Skin epidermis (tissue), 12 donors: Measurements from ENCODE around the gene HMGN1.
A peak's percentile ranks its signal among the peaks of the same experiment; 100 is the strongest.
"Not testable (repeated sequence)": the region's sequence is repeated elsewhere in the genome, so short reads cannot be mapped to it uniquely, and the experiment has no call there.

Experiments used
- H3K27ac ChIP-seq, 21 experiments: fragments of 200-600 bp; sonication (generic) in 11 of 21; one replicate each; pipeline ENCODE4 v1.5.0; 2020; ENCODE audit warnings: mild to moderate bottlenecking in 3 of 21, inconsistent platforms in 2 of 21, moderate library complexity in 2 of 21
- H3K4me3 ChIP-seq, 7 experiments: fragments of 200-600 bp; sonication (generic) in 2 of 7; one replicate each; pipeline ENCODE4 v1.5.0; 2020; ENCODE audit warnings: inconsistent platforms in 2 of 7, mild to moderate bottlenecking in 2 of 7, moderate library complexity in 1 of 7

The HMGN1 gene

GRCh38 chr21:39374046-39374445 lies 25.2 kb upstream of the HMGN1 start:
- Histone ChIP-seq H3K27ac (no peak overlapping the region), H3K4me3 (no peak overlapping the region)

GRCh38 chr21:39373634-39374033 lies 24.7 kb upstream of the HMGN1 start:
- no peak overlapping the region for H3K4me3 ChIP-seq
- no peak overlapping the region for H3K27ac ChIP-seq

- not testable (repeated sequence) for H3K4me3 ChIP-seq, H3K27ac ChIP-seq
These were observed 21.0 kb upstream of the HMGN1 start for GRCh38 chr21:39369896-39370288.

GRCh38 chr21:39367783-39368182 lies 18.9 kb upstream of the HMGN1 start:
- H3K4me3 ChIP-seq, result no peak overlapping the region

GRCh38 chr21:39366563-39366962 lies 17.7 kb upstream of the HMGN1 start:
- H3K27ac ChIP-seq, result no peak overlapping the region
- no peak overlapping the region for H3K4me3 ChIP-seq

More at GRCh38 chr21:39367783-39368182, 18.9 kb upstream of the HMGN1 start:
- no peak overlapping the region for H3K27ac ChIP-seq

- no peak overlapping the region for H3K27ac ChIP-seq
- no peak overlapping the region for H3K4me3 ChIP-seq
These were observed 16.1 kb upstream of the HMGN1 start for GRCh38 chr21:39364949-39365348.

GRCh38 chr21:39363607-39364555 lies 15.0 kb upstream of the HMGN1 start:
- no peak overlapping the region for H3K4me3 ChIP-seq
- no peak overlapping the region for H3K27ac ChIP-seq

- no peak overlapping the region for H3K27ac ChIP-seq
- H3K4me3 ChIP-seq, result no peak overlapping the region
These were observed 13.8 kb upstream of the HMGN1 start for GRCh38 chr21:39362733-39363132.

- Histone ChIP-seq H3K27ac (no peak overlapping the region), H3K4me3 (no peak overlapping the region)
These were observed 10.5 kb upstream of the HMGN1 start for GRCh38 chr21:39359382-39359781.

- Histone ChIP-seq H3K27ac (no peak overlapping the region), H3K4me3 (no peak overlapping the region)
These were observed 4.4 kb upstream of the HMGN1 start for GRCh38 chr21:39353295-39353694.

- H3K4me3 ChIP-seq, result peak overlapping the region; percentile 68 to 81 (median 80)
- peak overlapping the region in 20 of 21 experiments; percentile 74 to 95 (median 90) for H3K27ac ChIP-seq
These were observed 1.5 kb upstream of the HMGN1 start for GRCh38 chr21:39350094-39351005.

GRCh38 chr21:39349211-39350093 lies 564 bp upstream of the HMGN1 start:
- Histone ChIP-seq H3K4me3 (peak overlapping the region; percentile 68 to 81 (median 80)), H3K27ac (peak overlapping the region; percentile 74 to 95 (median 90))

- H3K4me3 ChIP-seq, result peak overlapping the region; percentile 68 to 81 (median 80)
- peak overlapping the region; percentile 74 to 95 (median 90) for H3K27ac ChIP-seq
These were observed 891 bp downstream of the HMGN1 start for GRCh38 chr21:39348040-39348354.

- Histone ChIP-seq H3K27ac (peak overlapping the region in 17 of 21 experiments; percentile 82 to 95 (median 91)), H3K4me3 (peak overlapping the region; percentile 68 to 81 (median 80))
These were observed 1.4 kb downstream of the HMGN1 start for GRCh38 chr21:39347537-39347936.

- Histone ChIP-seq H3K27ac (peak overlapping the region in 2 of 21 experiments; percentile 92 to 94), H3K4me3 (peak overlapping the region in 2 of 7 experiments; percentile 68 to 72)
These were observed 2.1 kb downstream of the HMGN1 start for GRCh38 chr21:39346671-39347331.

GRCh38 chr21:39346206-39346605 lies 2.7 kb downstream of the HMGN1 start:
- no peak overlapping the region for H3K27ac ChIP-seq
- peak overlapping the region in 1 of 7 experiments; percentile 0 for H3K4me3 ChIP-seq

- H3K27ac ChIP-seq, result no peak overlapping the region
- no peak overlapping the region for H3K4me3 ChIP-seq
These were observed 3.4 kb downstream of the HMGN1 start for GRCh38 chr21:39345440-39345839.

GRCh38 chr21:39344848-39345247 lies 4.0 kb downstream of the HMGN1 start:
- Histone ChIP-seq H3K27ac (no peak overlapping the region), H3K4me3 (no peak overlapping the region)
